ENCODE measurements around the gene FXR2.
"Not testable (repeated sequence)": the region's sequence is repeated elsewhere in the genome, so short reads cannot be mapped to it uniquely, and the experiment has no call there.

FXR2 gene

GRCh38 chr17:7629939-7630571 lies 15.4 kb upstream of the FXR2 start, which contains the start of gene SHBG:
TSS of gene SHBG (plus strand) at chr17:7630135. CDS start at chr17:7630173, 38 bp downstream.
- no peak for DNase-seq (ENCODE audit: low spot score)

DNA sequence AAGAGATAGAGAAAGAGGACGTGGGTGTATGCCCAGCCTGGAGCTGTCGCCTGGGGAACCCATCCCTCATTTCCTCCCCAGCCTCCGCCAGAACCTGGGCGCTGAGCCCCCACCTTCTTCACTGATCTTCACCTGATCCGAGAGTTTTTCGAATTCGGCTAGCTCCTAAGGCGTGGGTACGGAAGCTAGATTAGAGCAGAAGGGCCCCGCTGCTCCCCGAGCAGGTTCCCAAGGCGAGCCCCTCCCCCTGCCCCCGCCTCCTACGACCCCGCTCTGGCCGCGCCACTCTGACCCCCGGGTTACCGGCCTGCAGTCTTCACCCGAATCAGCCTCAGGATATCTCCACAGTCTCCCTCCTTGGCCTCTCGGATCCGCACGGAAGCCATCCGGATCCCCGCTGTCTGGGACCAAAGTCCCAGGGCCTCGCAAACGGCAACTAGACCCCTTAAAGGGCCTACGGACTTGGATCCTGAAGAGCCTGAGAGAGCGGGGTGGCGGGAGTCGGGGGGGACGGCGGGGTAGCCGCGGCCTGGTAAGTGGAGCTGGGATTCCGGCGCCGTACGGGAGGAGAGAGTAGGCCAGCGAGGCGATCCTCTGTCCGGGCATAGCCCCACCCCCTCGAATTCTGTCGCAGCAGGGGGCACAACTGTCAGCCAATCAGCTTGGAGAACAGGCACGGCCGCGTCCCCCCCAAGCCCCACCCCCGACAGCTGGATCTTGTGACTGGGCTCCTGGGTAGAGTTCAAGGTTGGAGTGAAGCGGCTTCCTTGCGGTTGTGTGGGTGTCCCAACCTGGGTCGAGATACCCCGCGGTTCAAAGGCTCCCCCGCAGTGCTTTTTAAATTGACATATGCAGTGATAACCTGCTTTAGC lies 12.8 kb upstream of the FXR2 start, which contains the start of gene SAT2:
SAT2 (minus strand) TSS at position 572 of the 872 bp plus-strand sequence; CDS start at position 386, 186 bp downstream.
- peak; percentile 93 for DNase-seq (ENCODE audit: low spot score)

DNA sequence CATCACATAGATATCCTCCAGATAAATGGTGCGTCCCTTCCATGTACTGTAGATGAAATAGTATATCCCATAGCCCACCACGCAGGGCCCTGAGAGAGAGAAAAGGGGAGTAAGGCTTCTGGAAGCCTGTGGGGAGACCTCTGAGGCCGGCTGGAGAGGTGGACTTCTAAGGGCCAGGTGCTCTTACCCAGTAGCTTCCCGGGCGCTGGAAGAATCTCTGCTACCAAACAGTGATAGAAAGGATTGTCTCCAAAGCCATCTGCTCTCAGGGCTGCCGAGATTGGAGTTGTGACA lies 12.2 kb upstream of the FXR2 start:
- DNase-seq (ENCODE audit: low spot score) = peak; percentile 41

DNA sequence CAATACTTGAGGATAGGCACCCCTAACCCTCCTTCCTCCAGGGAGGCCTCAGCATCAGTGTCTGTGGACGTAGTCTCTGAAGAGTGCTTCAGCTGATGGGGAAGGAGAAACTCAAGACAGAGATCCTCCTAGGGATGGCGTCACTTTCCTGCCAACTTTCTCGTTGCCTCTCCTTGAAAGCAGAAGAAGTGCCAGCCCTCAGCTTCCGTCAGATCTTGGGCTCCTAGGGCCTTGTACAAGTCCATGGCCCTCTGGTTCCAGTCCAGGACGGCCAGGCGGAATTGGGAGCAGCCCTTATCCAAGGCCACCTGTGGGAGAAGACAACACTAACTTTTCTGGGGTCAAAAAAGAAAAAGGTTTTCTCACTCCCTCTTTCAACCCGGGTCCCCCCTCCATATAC lies 11.6 kb upstream of the FXR2 start:
- no peak for DNase-seq (ENCODE audit: low spot score)

- not testable (repeated sequence) for DNase-seq (ENCODE audit: low spot score)
These were observed 11.1 kb upstream of the FXR2 start for GRCh38 chr17:7625749-7626148.

GRCh38 chr17:7623661-7624060 lies 9.0 kb upstream of the FXR2 start:
- DNase-seq (ENCODE audit: low spot score) = no peak

GRCh38 chr17:7620835-7621234 lies 6.1 kb upstream of the FXR2 start:
- DNase-seq (ENCODE audit: low spot score) = no peak

DNA sequence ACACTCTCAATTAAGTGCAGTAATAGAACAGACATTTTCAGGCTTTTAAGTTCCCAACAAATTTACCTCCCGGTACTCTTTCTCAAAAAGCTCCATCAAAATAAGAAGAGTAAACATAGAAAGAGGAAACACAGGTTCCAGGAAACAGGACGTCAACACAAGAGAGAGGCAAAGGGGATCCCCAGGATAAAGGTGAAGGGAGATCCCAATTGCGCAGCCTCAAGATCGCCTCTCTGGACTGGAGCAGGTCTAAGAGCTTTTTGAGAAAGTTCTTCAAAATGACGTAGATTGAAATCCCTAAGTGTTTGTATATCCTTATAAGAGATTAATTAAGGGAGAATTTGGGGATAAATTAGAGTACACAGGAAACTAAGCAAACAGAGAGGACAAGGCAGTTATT lies 3.9 kb upstream of the FXR2 start:
- DNase-seq (ENCODE audit: low spot score) = no peak

DNA sequence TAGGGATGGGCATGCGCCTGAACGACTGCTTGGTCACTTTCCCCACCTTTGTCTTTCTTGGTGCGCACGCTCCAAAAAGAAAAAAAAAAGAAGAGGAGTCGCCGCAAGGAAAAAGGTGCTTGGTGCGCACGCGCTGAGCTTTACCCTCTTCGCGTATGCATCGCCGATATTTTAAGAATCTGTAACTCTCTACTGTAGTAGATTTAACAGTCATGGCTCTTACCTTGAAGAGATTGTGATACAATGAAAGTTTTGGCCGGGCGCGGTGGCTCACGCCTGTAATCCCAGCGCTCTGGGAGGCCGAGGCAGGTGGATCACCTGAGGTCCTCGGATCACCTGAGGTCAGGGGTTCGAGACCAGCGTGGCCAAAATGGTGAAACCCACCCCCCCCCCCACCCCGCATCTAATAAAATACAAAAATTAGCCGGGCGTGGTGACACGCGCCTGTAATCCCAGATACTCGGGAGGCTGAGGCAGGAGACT lies 609 bp upstream of the FXR2 start:
- DNase-seq (ENCODE audit: low spot score) = no peak

GRCh38 chr17:7613769-7614424 lies 800 bp downstream of the FXR2 start:
- DNase-seq (ENCODE audit: low spot score) = no peak

DNA sequence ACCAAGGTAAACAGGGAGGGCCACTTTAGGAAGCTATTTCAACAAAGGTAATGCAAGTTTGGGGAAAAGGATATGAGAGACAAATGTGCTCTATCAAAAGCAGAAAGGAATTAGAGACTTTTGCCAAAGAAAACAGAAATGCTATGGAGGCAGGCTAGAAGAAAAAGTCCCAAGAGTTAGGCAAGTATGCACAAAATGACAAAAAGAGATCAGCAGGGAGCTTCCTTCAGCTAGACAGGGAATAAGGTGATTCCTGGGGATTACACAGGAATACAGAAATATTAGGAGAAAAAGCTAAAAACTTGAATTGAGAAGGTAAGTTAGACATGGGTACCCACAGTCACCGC lies 2.4 kb downstream of the FXR2 start:
- no peak for DNase-seq (ENCODE audit: low spot score)

DNA sequence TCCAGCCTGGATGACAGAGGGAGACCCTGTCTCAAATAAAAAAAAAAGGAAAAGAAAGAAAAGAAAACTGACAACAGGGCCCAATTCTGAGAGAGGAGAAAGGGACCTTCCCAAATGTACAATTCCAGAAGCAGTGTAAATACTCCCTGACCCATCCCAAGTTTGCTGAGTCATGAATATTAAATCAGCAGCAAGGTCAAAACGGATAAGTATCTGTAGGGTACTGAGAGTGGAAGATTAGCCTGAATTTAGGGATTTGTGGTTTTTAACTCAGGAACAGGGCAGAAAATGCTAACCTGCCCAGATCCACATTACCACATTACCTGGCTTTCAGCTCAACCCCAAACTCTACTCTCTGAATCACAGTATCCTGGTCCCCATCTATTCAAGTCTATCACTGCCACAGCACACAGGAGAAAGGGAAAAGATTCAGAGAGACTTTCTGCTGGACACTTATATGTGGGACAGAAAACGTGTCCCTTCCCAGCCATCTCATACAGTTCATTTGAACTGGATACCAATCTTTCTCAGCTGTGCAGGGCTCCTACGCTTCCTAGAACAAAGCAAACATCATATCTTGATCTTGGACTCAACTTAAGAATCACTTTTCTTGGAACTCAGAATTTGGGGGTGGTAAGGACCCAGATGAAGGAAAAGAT lies 2.9 kb downstream of the FXR2 start:
- no peak for DNase-seq (ENCODE audit: low spot score)

DNA sequence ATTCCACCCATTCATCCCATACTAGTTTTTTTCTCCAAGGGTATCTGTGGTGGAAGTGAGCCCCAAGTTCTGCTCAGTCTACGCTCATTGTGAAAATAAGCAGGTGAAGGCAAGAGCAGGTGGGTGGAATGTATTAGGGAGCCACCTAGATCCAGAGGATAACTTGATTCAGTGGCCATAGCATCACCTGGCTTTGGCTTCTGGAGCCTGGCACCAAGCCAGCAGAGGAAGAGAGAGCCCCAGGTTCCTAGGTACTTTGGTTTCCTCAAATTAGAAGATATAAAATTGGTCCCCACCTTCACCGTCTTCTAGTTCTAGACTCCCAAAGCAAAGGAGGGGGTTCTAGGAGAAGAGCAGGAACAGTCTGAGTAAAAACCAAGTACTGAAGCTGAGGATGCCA lies 4.1 kb downstream of the FXR2 start:
- no peak for DNase-seq (ENCODE audit: low spot score)

- DNase-seq (ENCODE audit: low spot score) = no peak
These were observed 8.4 kb downstream of the FXR2 start for GRCh38 chr17:7606280-7606679.

- DNase-seq (ENCODE audit: low spot score) = not testable (repeated sequence)
These were observed 17.1 kb downstream of the FXR2 start for GRCh38 chr17:7597561-7597960.

DNA sequence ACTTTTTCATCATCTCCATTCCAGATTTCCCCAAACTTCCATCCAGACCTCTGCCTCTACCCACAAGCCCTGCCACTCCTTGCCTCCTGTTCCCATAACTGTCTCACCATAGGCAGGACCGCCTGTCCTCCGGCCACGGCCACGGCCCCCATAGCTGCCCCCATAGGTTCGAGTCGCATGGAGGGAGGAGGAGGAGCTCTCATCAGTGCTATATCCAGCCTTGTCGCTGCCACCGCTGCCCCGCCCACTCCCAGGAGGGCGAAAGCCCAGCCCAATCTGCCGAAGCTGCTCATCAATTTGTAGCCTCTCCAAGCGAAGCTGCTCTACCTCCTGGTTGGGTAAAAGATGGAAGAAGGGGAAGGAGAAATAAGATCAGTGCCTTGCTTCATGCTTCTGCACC lies 21.4 kb downstream of the FXR2 start:
- no peak for DNase-seq (ENCODE audit: low spot score)

DNA sequence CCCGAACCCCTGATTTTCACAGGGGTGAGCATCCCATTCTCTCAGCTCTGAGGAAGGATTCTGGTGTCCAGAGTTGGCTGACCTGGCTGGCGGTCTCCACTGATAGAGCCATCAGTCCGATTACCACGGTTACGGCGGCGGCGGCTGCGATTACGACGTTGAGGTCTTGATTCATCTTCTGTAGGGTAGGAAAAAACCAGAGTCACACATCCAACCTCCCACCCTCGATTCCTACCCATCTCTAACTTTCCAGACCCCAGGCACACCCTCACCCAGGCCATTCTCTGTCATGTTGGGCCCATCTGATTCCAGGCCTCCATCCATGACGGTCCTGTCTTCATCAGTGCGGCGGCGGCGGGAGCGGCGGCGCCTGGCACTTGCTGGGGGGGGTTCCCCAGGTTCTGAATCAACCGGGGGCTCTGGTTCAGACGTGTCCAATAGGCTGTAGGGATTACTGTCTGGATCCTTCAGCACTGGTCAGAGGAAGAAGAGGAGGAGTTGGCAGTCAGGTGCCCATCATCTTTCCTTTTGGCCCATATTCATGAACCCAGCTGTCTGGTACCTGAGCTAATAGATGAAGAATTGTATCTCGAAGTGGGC lies 22.2 kb downstream of the FXR2 start:
- DNase-seq (ENCODE audit: low spot score) = no peak

DNA sequence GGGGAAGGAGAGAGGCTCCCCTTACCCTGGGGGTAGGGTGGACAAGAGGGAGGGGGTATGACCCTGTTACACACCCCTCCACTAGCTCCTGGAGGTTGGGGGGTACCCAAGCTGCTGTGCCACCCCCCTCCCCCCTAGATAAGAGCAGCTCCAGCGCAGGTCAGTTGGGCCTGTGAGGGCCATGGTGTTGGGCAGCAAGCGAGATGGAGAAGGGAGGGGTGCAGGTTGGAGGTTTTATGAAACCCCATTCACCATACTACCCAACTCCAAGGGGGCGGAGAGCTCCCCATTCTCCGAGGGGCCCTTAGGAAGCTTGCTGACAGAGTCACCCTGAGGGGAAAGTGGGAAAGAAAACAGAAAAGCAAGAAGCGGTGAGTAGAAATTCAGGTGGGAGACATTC lies 23.1 kb downstream of the FXR2 start:
- DNase-seq (ENCODE audit: low spot score) = no peak

DNA sequence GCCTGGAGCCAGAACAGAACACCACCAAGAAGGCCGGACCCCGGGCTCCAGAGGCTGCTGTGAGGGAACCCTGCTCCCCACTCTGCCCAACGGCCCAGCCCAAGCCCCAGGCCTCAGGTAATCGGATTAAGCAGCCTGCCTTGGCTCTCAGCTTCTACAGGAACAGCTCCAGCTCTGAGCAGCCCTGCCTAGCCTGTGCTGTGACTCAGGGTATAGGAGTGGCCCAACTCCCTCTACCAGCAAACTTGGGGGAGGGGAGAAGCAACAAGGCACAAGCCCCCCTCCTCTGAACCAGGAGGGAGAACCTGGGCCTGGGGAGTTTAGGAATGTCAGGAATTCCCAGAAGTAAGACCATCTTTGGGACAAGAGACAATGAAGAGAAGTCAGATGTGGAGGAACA lies 24.0 kb downstream of the FXR2 start:
- peak; percentile 75 for DNase-seq (ENCODE audit: low spot score)

- DNase-seq (ENCODE audit: low spot score) = no peak
These were observed 24.6 kb downstream of the FXR2 start, which contains the start of gene SOX15 for GRCh38 chr17:7589891-7590691. TSS of gene SOX15 (minus strand) at chr17:7590094. CDS start at chr17:7589676, 418 bp downstream.

Measured in D341Med (cell line).